ENCODE data around the gene GOLPH3.

GOLPH3 gene

DNA sequence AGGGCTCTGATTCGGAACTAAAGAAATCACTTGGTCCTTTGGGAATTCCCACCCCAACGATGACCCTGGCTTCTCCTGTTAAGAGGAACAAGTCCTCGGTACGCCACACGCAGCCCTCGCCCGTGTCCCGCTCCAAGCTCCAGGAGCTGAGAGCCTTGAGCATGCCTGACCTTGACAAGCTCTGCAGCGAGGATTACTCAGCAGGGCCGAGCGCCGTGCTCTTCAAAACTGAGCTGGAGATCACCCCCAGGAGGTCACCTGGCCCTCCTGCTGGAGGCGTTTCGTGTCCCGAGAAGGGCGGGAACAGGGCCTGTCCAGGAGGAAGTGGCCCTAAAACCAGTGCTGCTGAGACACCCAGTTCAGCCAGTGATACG, 83.4 kb downstream of the GOLPH3 start:
- no peak for TF ChIP-seq ZBTB7A (IDR thresholded peaks at IDR 0.05; ENCODE audit: low read depth)
- TF ChIP-seq NFIC (IDR thresholded peaks at IDR 0.05): no peak
- no peak for TF ChIP-seq TCF12 (IDR thresholded peaks at IDR 0.05; ENCODE audit: low read depth)
- TF ChIP-seq, protein P1, sequence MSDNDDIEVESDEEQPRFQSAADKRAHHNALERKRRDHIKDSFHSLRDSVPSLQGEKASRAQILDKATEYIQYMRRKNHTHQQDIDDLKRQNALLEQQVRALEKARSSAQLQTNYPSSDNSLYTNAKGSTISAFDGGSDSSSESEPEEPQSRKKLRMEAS (IDR thresholded peaks at IDR 0.05): no peak
- TF ChIP-seq EP300 (IDR thresholded peaks at IDR 0.05; ENCODE audit: borderline replicate concordance): no peak
- TF ChIP-seq, protein P2, sequence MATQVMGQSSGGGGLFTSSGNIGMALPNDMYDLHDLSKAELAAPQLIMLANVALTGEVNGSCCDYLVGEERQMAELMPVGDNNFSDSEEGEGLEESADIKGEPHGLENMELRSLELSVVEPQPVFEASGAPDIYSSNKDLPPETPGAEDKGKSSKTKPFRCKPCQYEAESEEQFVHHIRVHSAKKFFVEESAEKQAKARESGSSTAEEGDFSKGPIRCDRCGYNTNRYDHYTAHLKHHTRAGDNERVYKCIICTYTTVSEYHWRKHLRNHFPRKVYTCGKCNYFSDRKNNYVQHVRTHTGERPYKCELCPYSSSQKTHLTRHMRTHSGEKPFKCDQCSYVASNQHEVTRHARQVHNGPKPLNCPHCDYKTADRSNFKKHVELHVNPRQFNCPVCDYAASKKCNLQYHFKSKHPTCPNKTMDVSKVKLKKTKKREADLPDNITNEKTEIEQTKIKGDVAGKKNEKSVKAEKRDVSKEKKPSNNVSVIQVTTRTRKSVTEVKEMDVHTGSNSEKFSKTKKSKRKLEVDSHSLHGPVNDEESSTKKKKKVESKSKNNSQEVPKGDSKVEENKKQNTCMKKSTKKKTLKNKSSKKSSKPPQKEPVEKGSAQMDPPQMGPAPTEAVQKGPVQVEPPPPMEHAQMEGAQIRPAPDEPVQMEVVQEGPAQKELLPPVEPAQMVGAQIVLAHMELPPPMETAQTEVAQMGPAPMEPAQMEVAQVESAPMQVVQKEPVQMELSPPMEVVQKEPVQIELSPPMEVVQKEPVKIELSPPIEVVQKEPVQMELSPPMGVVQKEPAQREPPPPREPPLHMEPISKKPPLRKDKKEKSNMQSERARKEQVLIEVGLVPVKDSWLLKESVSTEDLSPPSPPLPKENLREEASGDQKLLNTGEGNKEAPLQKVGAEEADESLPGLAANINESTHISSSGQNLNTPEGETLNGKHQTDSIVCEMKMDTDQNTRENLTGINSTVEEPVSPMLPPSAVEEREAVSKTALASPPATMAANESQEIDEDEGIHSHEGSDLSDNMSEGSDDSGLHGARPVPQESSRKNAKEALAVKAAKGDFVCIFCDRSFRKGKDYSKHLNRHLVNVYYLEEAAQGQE (IDR thresholded peaks at IDR 0.05; ENCODE audit: low read depth): no peak

DNA sequence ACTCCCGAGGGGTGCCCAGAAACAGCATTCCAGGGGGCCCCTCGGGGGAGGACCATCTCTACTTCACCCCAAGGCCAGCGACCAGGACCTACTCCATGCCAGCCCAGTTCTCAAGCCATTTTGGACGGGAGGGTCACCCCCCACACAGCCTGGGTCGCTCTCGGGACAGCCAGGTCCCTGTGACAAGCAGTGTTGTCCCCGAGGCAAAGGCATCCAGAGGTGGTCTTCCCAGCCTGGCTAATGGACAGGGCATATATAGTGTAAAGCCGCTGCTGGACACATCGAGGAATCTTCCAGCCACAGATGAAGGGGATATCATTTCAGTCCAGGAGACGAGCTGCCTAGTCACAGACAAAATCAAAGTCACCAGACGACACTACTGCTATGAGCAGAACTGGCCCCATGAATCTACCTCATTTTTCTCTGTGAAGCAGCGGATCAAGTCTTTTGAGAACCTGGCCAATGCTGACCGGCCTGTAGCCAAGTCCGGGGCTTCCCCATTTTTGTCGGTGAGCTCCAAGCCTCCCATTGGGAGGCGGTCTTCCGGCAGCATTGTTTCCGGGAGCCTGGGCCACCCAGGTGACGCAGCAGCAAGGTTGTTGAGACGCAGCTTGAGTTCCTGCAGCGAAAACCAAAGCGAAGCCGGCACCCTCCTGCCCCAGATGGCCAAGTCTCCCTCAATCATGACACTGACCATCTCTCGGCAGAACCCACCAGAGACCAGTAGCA, 83.9 kb downstream of the GOLPH3 start:
- no peak for TF ChIP-seq CEBPB (IDR thresholded peaks at IDR 0.05)
- TF ChIP-seq, protein P1 (IDR thresholded peaks at IDR 0.05): no peak

DNA sequence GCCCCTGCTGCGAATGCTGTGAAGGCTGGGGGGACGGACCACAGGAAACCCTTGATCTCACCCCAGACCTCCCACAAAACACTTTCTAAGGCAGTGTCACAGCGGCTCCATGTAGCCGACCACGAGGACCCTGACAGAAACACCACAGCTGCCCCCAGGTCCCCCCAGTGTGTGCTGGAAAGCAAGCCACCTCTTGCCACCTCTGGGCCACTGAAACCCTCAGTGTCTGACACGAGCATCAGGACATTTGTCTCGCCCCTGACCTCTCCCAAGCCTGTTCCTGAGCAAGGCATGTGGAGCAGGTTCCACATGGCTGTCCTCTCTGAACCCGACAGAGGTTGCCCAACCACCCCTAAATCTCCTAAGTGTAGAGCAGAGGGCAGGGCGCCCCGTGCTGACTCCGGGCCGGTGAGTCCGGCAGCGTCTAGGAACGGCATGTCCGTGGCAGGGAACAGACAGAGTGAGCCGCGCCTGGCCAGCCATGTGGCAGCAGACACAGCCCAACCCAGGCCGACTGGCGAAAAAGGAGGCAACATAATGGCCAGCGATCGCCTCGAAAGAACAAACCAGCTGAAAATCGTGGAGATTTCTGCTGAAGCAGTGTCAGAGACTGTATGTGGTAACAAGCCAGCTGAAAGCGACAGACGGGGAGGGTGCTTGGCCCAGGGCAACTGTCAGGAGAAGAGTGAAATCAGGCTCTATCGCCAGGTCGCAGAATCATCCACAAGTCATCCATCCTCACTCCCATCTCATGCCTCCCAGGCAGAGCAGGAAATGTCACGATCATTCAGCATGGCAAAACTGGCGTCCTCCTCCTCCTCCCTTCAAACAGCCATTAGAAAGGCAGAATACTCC, 84.7 kb downstream of the GOLPH3 start:
- TF ChIP-seq CEBPB (IDR thresholded peaks at IDR 0.05): no peak
- no peak for TF ChIP-seq YY1 (IDR thresholded peaks at IDR 0.05; ENCODE audit: low read depth)
- no peak for TF ChIP-seq CREB1 (IDR thresholded peaks at IDR 0.05; ENCODE audit: low read depth)
- TF ChIP-seq EP300 (IDR thresholded peaks at IDR 0.05; ENCODE audit: borderline replicate concordance): no peak
- TF ChIP-seq ZBTB7A (IDR thresholded peaks at IDR 0.05; ENCODE audit: low read depth): no peak
- no peak for TF ChIP-seq FOXM1 (IDR thresholded peaks at IDR 0.05; ENCODE audit: borderline replicate concordance, low read depth)
- TF ChIP-seq TAF1 (IDR thresholded peaks at IDR 0.05; ENCODE audit: low read depth): no peak
- TF ChIP-seq EGR1 (IDR thresholded peaks at IDR 0.05): no peak
- TF ChIP-seq, protein P3, sequence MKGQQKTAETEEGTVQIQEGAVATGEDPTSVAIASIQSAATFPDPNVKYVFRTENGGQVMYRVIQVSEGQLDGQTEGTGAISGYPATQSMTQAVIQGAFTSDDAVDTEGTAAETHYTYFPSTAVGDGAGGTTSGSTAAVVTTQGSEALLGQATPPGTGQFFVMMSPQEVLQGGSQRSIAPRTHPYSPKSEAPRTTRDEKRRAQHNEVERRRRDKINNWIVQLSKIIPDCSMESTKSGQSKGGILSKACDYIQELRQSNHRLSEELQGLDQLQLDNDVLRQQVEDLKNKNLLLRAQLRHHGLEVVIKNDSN (IDR thresholded peaks at IDR 0.05): no peak
- TF ChIP-seq, protein P2 (IDR thresholded peaks at IDR 0.05; ENCODE audit: low read depth): no peak

DNA sequence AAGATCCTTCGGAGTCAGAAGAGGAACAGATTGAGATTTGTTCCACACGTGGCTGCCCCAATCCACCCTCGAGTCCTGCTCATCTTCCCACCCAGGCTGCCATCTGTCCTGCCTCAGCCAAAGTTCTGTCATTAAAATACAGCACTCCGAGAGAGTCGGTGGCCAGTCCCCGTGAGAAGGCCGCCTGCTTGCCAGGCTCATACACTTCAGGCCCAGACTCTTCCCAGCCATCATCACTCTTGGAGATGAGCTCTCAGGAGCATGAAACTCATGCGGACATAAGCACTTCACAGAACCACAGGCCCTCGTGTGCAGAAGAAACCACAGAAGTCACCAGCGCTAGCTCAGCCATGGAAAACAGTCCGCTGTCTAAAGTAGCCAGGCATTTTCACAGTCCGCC, 85.9 kb downstream of the GOLPH3 start:
- TF ChIP-seq EGR1 (IDR thresholded peaks at IDR 0.05): no peak
- TF ChIP-seq FOXM1 (IDR thresholded peaks at IDR 0.05; ENCODE audit: borderline replicate concordance, low read depth): no peak
- TF ChIP-seq TAF1 (IDR thresholded peaks at IDR 0.05; ENCODE audit: low read depth): no peak
- no peak for TF ChIP-seq CREB1 (IDR thresholded peaks at IDR 0.05; ENCODE audit: low read depth)
- TF ChIP-seq ZBTB7A (IDR thresholded peaks at IDR 0.05; ENCODE audit: low read depth): no peak
- no peak for TF ChIP-seq NFIC (IDR thresholded peaks at IDR 0.05)
- TF ChIP-seq RAD21 (IDR thresholded peaks at IDR 0.05; ENCODE audit: low read depth): no peak
- TF ChIP-seq EP300 (IDR thresholded peaks at IDR 0.05; ENCODE audit: borderline replicate concordance): no peak
- TF ChIP-seq YY1 (IDR thresholded peaks at IDR 0.05; ENCODE audit: low read depth): no peak
- no peak for TF ChIP-seq CEBPB (IDR thresholded peaks at IDR 0.05)
- no peak for TF ChIP-seq TCF12 (IDR thresholded peaks at IDR 0.05; ENCODE audit: low read depth)
- TF ChIP-seq, protein P1 (IDR thresholded peaks at IDR 0.05): no peak
- TF ChIP-seq, protein P2 (IDR thresholded peaks at IDR 0.05; ENCODE audit: low read depth): no peak
- TF ChIP-seq, protein P3 (IDR thresholded peaks at IDR 0.05): no peak
- TF ChIP-seq TEAD4 (IDR thresholded peaks at IDR 0.05): no peak

All from Ishikawa (cell line).